Cortex of kidney (tissue), 1 donor: Measurements from ENCODE around the gene GNRH2.
"Not testable (repeated sequence)": the region's sequence is repeated elsewhere in the genome, so short reads cannot be mapped to it uniquely, and the experiment has no call there.

Experiments
- DNase-seq: peaks from one replicate; lab custom pipeline; 2025; lab: John Stamatoyannopoulos, UW

GNRH2 gene

GRCh38 chr20:3043322-3043721 lies at the start of gene GNRH2:
Gene GNRH2, plus strand, starts transcription at chr20:3043622. Its CDS starts 793 bp downstream, at chr20:3044415.
- no peak for DNase-seq

- no peak for DNase-seq
These were observed 47.6 kb upstream of the GNRH2 start for GRCh38 chr20:2995796-2996195.

GRCh38 chr20:2998728-2999127 lies 44.7 kb upstream of the GNRH2 start:
- DNase-seq, result no peak

GRCh38 chr20:3000852-3001523 lies 42.4 kb upstream of the GNRH2 start:
- no peak for DNase-seq

GRCh38 chr20:3003416-3003815 lies 40.0 kb upstream of the GNRH2 start:
- no peak for DNase-seq

- DNase-seq, result no peak
These were observed 32.3 kb upstream of the GNRH2 start for GRCh38 chr20:3010985-3011723.

- no peak for DNase-seq
These were observed 31.7 kb upstream of the GNRH2 start for GRCh38 chr20:3011752-3012151.

GRCh38 chr20:3013771-3014170 lies 29.7 kb upstream of the GNRH2 start:
- DNase-seq, result no peak

- DNase-seq, result no peak
These were observed 29.2 kb upstream of the GNRH2 start for GRCh38 chr20:3014179-3014578.

- no peak for DNase-seq
These were observed 28.8 kb upstream of the GNRH2 start for GRCh38 chr20:3014662-3015061.

GRCh38 chr20:3015302-3015701 lies 28.1 kb upstream of the GNRH2 start:
- not testable (repeated sequence) for DNase-seq

- DNase-seq, result no peak
These were observed 22.1 kb upstream of the GNRH2 start for GRCh38 chr20:3021327-3021726.

- no peak for DNase-seq
These were observed 21.6 kb upstream of the GNRH2 start for GRCh38 chr20:3021777-3022176.

- DNase-seq, result not testable (repeated sequence)
These were observed 20.6 kb upstream of the GNRH2 start for GRCh38 chr20:3022559-3023490.

- no peak for DNase-seq
These were observed 15.4 kb upstream of the GNRH2 start for GRCh38 chr20:3027987-3028386.

- DNase-seq, result no peak
These were observed 11.8 kb upstream of the GNRH2 start for GRCh38 chr20:3031524-3032147.

GRCh38 chr20:3032624-3033023 lies 10.8 kb upstream of the GNRH2 start:
- DNase-seq, result no peak

- no peak for DNase-seq
These were observed 5.8 kb upstream of the GNRH2 start for GRCh38 chr20:3037654-3038053.

GRCh38 chr20:3038454-3038853 lies 5.0 kb upstream of the GNRH2 start:
- DNase-seq, result no peak

- DNase-seq, result no peak
These were observed 4.0 kb upstream of the GNRH2 start for GRCh38 chr20:3039426-3039825.

- no peak for DNase-seq
These were observed 3.3 kb upstream of the GNRH2 start for GRCh38 chr20:3040086-3040485.

- DNase-seq, result no peak
These were observed 1.5 kb upstream of the GNRH2 start for GRCh38 chr20:3041854-3042409.
